Inflammatory macrophage (primary cell): ENCODE measurements around the gene ADISSP.

ENCODE experiments used
- DNase-seq, 2 donors: peaks; one replicate each; pipeline ENCODE4 v3.0.0-alpha.2; 2020 to 2022

The ADISSP gene

DNA sequence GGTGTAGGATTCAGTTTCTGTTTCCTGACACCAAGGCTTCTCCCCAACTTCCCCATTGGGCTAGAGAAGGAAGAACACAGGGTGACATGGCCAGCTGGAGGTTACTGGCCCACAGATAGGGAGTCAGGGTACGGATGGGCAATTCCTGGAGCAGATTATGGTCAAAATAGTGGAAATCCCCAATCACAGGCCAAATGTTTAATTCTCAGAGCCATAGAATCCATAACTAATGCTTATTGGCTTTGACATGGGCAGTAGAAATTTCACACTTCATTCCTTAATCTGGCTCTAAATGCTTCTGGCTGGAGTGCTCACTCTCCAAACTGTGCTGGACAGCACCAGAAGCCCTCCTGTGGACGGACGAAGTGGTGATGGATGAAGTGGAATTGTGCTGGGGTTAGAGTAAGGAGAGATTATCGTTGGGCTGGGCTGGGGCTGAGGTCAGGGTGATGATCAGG, 56.0 kb downstream of the ADISSP start:
- DNase-seq: peak; percentile 55 to 63

GRCh38 chr20:3710703-3711483, 56.7 kb downstream of the ADISSP start:
- peak; percentile 49 to 58 for DNase-seq

DNA sequence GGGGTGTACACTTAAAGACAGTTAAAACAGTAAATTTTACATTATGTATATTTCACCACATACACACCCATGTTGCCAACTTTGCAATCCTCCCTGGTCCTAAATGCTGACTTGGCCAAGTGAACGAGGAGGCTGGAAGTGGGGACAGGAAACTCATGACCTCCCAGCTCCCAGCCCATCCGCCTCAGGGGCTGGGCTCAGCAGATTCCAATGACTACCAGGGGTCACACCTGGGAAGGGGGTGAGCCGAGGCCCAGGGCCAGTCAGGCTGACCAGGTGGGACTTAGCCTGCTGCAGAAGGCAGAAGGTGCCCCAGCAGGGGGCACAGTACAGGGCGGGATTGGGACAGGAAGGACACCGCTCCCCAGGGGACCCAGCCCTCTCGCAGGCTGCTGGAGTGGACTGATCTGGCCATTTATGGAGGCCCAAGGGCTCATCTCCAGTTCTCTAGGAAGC, 57.5 kb downstream of the ADISSP start:
- peak; percentile 7 to 28 for DNase-seq

DNA sequence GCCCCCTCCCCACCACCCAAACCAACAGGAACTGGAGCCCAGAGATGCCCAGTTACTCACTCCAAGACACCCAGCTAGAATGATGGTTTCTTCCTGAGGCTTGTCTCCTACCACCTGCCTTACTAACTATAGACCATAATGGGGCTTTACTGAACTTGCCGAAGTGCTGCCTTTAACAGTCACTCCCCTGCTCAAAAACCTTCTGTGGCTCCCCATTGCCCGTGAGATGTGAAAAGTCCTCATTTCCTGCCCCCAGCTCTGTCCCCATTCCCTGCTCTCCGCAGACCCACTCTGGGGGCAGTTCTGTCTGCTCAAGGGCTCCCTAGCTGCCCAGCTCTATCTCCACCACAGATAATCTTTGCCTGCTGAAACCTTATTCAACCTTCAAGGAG, 60.0 kb downstream of the ADISSP start:
- DNase-seq: no peak

GRCh38 chr20:3706774-3707507, 60.6 kb downstream of the ADISSP start:
- no peak for DNase-seq

DNA sequence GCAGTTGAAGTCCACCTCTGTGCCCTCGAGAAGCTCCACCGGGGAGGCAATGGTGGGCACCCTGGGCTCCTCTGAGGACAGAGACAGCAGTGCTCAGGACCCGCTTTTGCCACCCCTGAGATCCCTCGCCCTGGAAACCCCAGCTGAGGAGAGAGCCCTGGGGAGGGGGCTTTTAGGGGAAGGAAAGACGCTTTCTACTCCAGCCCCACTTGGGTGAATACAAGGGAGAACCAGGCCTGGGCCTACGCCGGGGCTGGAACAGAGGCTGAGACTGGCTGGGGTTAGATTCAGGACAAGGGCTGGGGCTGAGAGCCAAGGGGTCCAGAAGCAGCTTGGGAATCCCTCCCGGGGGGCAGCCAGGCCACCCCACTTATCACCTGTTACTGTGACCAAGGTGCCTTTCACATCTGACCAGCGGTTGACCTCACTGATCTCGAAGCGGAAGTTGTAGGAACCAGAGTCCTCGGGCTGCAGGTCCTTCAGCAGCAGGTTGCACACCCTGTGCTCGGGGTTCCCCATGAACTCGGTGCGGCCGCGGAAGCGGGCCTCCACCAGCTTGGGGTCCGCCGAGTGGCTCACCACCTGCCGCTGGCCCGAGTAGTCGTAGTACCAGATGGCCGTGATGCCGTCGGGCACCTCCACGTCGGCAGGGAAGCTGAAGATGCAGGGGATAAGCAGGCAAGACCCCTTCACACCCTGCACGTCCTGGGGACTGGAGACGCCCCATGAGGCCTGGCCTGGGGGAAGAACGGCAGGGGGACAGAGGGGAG, 61.4 kb downstream of the ADISSP start:
- DNase-seq: no peak

DNA sequence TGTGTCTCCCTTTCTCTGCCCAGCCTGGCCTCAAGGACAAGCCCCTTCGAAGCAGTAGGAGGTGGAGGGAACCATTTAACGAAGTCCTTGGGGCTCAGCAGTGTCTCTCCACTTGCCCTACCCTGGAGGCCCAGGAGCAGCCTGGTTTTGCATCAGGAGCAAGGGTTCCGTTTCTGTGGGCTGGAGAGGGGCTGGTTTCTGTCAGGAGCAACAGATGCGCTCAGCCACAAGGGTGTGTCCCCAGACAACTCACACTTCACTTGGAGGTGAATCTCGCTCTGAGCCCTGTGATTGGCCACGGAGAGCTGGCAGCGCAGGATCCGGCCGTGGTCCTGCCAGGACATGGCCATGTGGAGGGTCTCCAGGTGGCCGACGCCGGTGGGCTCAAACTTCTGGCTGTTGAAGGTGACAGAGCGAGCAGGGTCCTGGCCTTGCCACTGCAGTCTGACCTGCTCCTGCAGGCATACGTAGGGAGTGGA, 62.0 kb downstream of the ADISSP start:
- no peak for DNase-seq

DNA sequence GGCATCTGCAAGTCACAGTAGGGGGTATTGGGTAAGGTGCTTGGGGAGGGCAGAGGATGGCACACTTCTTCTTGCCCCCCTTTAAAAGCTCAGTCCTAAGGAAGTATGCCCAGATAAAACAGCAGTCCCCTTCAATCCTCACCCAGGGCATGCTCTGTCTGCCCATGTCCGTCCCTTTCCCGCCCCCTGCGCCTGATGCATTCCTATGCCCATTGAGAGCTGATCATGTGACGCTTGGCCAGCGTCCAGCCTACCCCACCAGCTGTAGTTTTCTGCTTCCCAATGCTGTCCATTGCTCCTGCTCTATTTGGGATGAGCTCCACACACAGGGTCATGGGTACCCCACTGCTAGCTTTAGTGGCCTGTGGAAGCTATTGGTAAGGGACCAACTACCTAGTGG, 63.5 kb downstream of the ADISSP start:
- no peak for DNase-seq
